HG02763 (cell line): ENCODE results near the gene TSPAN9.
"Not testable (repeated sequence)": the region's sequence is repeated elsewhere in the genome, so short reads cannot be mapped to it uniquely, and the experiment has no call there.

ENCODE experiments used
- ATAC-seq: cut with Tn5 transposase; IDR thresholded peaks from one replicate; pipeline ENCODE4 v1.9.1; 2021; ENCODE audit warnings: mild to moderate bottlenecking, moderate library complexity; ENCODE audit not compliant: unreplicated experiment

TSPAN9 gene

DNA sequence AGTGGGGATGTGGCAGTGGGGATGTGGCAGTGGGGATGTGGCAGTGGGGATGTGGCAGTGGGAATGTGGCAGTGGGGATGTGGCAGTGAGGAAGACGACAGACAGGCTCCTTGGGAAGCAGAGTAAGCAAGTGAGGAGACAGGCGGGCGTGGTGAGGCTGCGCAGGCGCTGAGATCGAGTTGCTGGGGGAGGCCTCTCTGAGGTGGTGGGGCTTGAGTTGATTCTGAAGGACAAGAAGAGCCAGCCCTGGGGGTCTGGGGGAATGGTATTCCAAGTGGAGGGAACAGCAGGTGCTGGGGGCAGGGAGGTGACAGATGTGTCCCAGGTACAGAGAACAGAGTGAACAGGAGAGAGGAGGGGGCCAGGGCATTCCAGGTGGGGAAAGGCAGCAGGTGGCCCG, 33.8 kb upstream of the TSPAN9 start:
- no peak for ATAC-seq

GRCh38 chr12:3044141-3044630, 33.0 kb upstream of the TSPAN9 start:
- ATAC-seq, result no peak

- no peak for ATAC-seq
These were observed 31.7 kb upstream of the TSPAN9 start for GRCh38 chr12:3045494-3045893.

GRCh38 chr12:3045989-3046388, 31.2 kb upstream of the TSPAN9 start:
- no peak for ATAC-seq

- no peak for ATAC-seq
These were observed 30.6 kb upstream of the TSPAN9 start for GRCh38 chr12:3046441-3047200.

DNA sequence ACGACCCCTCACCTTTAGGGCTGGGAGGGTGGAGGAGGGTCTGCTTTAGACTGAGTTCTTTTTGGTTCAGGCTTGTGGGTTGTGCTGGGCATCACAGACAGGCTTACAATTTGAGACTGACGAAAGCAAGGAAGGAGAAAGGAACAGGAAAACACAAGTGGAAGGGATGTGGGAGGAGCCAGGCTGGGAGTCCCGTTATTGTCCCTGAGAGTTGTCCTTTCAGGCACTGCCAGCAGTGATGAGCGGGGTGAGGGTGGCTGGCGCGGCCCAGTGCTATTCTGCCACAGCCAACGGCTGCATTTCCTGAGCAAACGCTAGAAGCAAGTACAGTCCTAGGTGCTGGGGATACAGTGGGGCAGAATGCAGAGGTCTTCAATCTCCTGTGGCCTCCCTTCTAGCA, 29.2 kb upstream of the TSPAN9 start:
- ATAC-seq, result no peak

DNA sequence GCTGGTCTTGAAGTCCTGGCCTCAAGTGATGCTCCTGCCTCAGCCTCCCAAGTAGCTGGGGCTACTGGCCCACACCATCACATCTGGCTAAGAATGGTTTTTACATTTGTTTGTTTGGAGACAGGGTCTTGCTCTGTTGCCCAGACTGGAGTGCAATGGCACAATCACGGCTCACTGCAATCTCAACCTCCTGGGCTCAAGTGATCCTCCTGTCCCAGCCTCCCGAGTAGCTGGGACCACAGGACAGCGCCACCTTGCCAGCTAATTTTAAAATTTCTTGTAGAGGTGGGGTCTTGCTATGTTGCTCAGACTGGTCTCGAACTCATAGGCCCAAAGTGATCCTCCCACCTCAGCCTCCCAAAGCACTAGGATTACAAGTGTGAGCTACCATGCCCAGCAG, 28.6 kb upstream of the TSPAN9 start:
- ATAC-seq, result no peak

- ATAC-seq, result no peak
These were observed 28.0 kb upstream of the TSPAN9 start for GRCh38 chr12:3049176-3049575.

GRCh38 chr12:3049611-3050249, 27.4 kb upstream of the TSPAN9 start:
- no peak for ATAC-seq

- ATAC-seq, result no peak
These were observed 22.8 kb upstream of the TSPAN9 start for GRCh38 chr12:3054374-3054773.

GRCh38 chr12:3055026-3055703, 22.0 kb upstream of the TSPAN9 start:
- no peak for ATAC-seq

DNA sequence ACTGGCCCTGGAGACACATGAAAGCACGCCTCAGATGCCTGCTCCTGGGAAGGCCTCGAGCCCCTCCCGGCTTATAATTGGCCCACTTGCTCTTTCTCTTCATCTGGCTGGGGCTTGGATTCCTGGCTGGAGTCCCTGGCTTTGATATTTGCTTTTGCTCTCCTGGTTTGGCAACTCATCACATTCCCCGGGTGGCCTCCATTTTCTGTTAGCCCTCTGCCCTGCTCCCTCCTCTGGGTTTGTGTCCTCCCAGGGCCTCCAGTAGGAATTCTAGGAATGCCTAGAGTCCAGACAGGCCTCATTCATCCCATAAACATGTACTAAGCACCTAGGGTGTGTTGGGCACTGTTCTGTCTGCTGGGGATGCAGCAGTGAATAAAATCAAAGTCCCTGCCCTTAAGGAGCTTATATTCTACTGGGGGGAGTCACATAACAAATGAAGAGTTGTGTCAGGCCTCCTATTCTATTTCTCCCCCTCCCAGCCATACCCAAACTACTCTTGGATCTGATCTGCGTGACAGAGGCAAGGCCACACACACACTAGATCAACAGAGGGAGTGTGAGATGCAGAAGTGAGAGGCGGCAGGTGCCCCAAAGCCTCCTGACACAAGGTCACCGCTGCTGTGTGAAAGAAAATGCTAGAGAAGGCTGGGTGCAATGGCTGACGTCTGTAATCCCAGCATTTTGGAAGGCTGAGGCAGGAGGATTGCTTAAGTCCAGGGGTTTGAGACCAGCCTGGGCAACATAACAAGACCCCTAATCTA, 21.3 kb upstream of the TSPAN9 start:
- no peak for ATAC-seq

- ATAC-seq, result no peak
These were observed 16.1 kb upstream of the TSPAN9 start for GRCh38 chr12:3061059-3061458.

GRCh38 chr12:3061501-3062215, 15.5 kb upstream of the TSPAN9 start:
- no peak for ATAC-seq

DNA sequence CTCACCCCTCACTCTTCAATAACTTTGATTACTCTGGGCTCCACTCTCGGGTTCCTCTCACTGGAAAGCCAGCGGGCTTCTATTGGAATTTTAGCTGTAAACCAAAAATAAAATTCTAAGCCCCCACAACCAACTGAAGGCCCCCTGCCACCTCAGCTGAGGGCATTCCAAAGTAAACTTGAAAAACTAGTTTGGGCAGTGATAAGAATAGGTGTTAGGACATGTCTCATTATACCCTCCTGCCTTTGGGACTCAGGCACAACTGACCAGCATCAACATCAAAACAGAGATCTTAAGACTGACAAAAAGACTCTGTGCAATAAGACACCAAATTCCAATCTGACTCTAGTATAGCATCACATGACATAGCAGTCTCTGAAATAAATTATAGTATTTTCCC, 11.9 kb upstream of the TSPAN9 start:
- ATAC-seq, result no peak

- not testable (repeated sequence) for ATAC-seq
These were observed 11.3 kb upstream of the TSPAN9 start for GRCh38 chr12:3065846-3066245.

GRCh38 chr12:3069714-3070113, 7.5 kb upstream of the TSPAN9 start:
- ATAC-seq, result no peak

DNA sequence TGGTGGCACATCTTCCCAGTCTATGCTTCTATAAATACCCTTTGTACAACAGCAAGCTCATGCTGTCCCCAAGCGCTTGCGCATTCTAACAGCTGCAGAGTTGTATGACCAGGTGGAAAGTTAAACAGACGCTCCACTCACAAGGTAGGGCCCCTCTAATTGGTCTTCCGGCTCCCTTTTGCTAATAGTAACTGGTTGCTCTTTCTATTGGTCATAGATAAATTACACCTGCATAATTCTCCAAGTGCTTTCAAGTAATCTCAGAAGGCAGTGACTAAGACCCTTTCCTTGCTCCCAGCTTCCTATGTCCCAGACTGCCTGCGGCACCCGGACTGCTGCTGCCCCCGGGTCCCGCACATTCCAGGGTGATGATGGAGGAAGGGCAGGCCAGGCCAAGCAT, 6.1 kb upstream of the TSPAN9 start:
- ATAC-seq, result no peak

- ATAC-seq, result no peak
These were observed 5.5 kb upstream of the TSPAN9 start for GRCh38 chr12:3071710-3072109.

- ATAC-seq, result no peak
These were observed 3.5 kb upstream of the TSPAN9 start for GRCh38 chr12:3073438-3074250.
